GM12875 (cell line): ENCODE results near the gene ILKAP.

Source experiments
- H3K4me3 ChIP-seq: one replicate; pipeline ENCODE4 v1.5.1; 2011; ENCODE audit warnings: low read depth, low read length, control low read depth
- TF ChIP-seq, protein P1 (sequence below): IDR thresholded peaks from 2 replicates; pipeline ENCODE4 v1.5.1; 2011; ENCODE audit warnings: low read depth, mild to moderate bottlenecking, control low read depth, inconsistent platforms, low read length, moderate library complexity, borderline replicate concordance; ENCODE audit not compliant: insufficient read depth

Gene ILKAP

GRCh38 chr2:238227587-238228032 is 24.1 kb upstream of the ILKAP start:
- TF ChIP-seq, protein P1, sequence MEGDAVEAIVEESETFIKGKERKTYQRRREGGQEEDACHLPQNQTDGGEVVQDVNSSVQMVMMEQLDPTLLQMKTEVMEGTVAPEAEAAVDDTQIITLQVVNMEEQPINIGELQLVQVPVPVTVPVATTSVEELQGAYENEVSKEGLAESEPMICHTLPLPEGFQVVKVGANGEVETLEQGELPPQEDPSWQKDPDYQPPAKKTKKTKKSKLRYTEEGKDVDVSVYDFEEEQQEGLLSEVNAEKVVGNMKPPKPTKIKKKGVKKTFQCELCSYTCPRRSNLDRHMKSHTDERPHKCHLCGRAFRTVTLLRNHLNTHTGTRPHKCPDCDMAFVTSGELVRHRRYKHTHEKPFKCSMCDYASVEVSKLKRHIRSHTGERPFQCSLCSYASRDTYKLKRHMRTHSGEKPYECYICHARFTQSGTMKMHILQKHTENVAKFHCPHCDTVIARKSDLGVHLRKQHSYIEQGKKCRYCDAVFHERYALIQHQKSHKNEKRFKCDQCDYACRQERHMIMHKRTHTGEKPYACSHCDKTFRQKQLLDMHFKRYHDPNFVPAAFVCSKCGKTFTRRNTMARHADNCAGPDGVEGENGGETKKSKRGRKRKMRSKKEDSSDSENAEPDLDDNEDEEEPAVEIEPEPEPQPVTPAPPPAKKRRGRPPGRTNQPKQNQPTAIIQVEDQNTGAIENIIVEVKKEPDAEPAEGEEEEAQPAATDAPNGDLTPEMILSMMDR = no peak
- H3K4me3 ChIP-seq = no peak overlapping the region

- H3K4me3 ChIP-seq = no peak overlapping the region
- TF ChIP-seq, protein P1 = no peak
Observed at GRCh38 chr2:238226698-238227586, 23.4 kb upstream of the ILKAP start.

DNA sequence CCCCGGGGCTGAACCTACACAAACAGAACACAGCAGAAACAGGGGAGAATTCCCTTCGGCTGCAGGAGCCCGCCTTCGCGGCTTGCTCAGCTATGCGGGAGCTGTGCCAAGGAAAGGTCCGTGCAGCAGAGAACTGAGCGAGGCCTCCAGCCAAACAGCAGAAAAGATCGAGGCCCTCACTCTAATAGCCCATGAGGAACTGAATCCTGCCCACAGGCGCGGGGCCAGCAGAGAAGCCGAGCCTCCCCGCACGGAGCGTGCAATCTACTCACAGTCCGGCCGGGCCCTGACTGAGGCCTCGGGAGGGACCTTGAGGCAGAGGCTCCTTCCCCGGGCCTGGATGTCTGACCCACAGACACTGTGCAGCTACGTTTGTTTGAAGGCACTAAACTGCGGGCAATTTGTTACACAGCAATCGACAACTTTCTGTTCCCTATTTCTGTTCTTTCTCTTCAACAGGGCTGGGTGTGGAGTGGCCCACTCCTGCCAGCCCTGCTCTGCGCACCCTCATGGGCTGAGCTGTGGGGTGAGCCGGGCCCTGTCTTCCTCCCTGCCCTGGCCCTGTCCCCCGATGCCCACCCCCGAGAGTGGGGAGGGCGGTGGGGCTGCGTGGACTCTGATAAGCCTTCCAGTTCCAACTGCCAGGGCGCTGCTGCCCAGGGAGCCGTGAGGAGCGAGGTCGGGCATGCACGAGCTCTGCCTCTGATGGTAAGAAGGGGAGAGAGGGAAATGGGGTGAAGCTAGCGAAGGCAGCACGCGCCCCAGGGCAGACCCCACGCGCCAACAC is 22.6 kb upstream of the ILKAP start:
- TF ChIP-seq, protein P1 = no peak
- no peak overlapping the region for H3K4me3 ChIP-seq

DNA sequence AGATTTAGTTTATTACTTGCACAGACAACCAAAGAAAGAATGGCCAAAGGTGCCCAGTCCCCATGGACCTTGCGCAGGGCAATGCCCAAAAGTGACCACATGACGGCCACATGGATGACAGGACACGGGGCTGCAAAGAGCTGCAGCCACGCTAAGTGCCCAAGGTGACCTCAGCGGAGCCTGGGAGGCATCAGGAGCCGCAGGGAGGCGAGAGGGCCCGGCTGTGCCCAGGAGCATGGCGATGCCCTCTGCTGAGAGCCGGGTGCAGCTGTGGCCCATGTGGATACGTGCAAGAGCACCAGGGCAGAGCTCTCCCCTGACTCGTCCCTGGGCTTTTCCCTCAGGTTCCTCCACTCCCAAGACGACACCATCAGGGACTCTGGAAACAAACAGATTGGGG is 21.6 kb upstream of the ILKAP start:
- TF ChIP-seq, protein P1 = no peak
- no peak overlapping the region for H3K4me3 ChIP-seq

GRCh38 chr2:238224356-238225035 is 21.0 kb upstream of the ILKAP start:
- TF ChIP-seq, protein P1 = no peak
- no peak overlapping the region for H3K4me3 ChIP-seq

GRCh38 chr2:238220892-238221521 is 17.5 kb upstream of the ILKAP start:
- TF ChIP-seq, protein P1 = no peak
- H3K4me3 ChIP-seq = no peak overlapping the region
